Adrenal gland (tissue), 12 donors: ENCODE measurements around the gene AURKB. TPM values are rescaled to one million over a fixed set of nuclear protein-coding genes. Genes with fewer than 3 reads are reported as not detected.

Experiments used
- DNase-seq, 7 donors: peaks; one replicate each; pipeline ENCODE4 v3.0.0-alpha.2; 2019 to 2020
- H3K27ac ChIP-seq, 5 donors: fragments of 200-600 bp; sonication (generic) in 4 of 5; 1 replicate in 3 of 5; 2 replicates in 2 of 5; pipeline versions ENCODE4 v1.5.1 to v1.8.0; 2016 to 2020; ENCODE audit warnings: mild to moderate bottlenecking in 1 of 5
- H3K27me3 ChIP-seq: fragments of 200-600 bp; 2 replicates; pipeline ENCODE4 v1.8.0; 2021
- H3K36me3 ChIP-seq, 2 donors: fragments of 200-600 bp; replicated peaks in 1 of 2; 1 replicate in 1 of 2; 2 replicates in 1 of 2; pipeline versions ENCODE4 v1.5.1 to v1.8.0; 2018 to 2022
- H3K4me1 ChIP-seq, 2 donors: fragments of 200-600 bp; replicated peaks in 1 of 2; 1 replicate in 1 of 2; 2 replicates in 1 of 2; pipeline versions ENCODE4 v1.5.1 to v1.8.0; 2018 to 2021
- H3K4me3 ChIP-seq, 4 donors: fragments of 200-600 bp; sonication (generic) in 3 of 4; one replicate each; pipeline ENCODE4 v1.5.1; 2016 to 2018
- H3K9me3 ChIP-seq, 3 donors: fragments of 200-600 bp; sonication (generic) in 1 of 3; replicated peaks in 1 of 3; 1 replicate in 2 of 3; 2 replicates in 1 of 3; pipeline versions ENCODE4 v1.5.1 to v1.8.0; 2016 to 2021
- CTCF ChIP-seq, 6 experiments: fragments of 450-650 bp in 4 of 6; fragments of 200-600 bp in 2 of 6; sonication (generic) in 1 of 6; IDR thresholded peaks; 1 replicate in 5 of 6; 2 replicates in 1 of 6; pipeline versions ENCODE4 v1.5.1 to v1.8.0; 2016 to 2021; ENCODE audit warnings: antibody characterized with exemption in 6 of 6, mild to moderate bottlenecking in 2 of 6, moderate library complexity in 1 of 6
- POLR2A ChIP-seq, 2 donors: fragments of 450-650 bp; IDR thresholded peaks; one replicate each; pipeline ENCODE4 v1.6.1; 2017; ENCODE audit warnings: antibody characterized with exemption in 2 of 2, mild to moderate bottlenecking in 2 of 2, moderate library complexity in 1 of 2
- WGBS, 4 donors: extraction: QIAGEN DNeasy Blood & Tissue Kit in 2 of 4; methylation state at CpG; one replicate each; pipeline versions ENCODE4 v1.1.5 to v1.1.7; 2013 to 2017; 5-methylcytosine and 5-hydroxymethylcytosine counted together
- intact Hi-C, 2 donors: fragments of 100-400 bp; cut with DNase I; formaldehyde crosslinking; loops; one replicate each; pipeline versions ENCODE4 v1.14.1 to v1.15.0; 2022 to 2023
- polyA plus RNA-seq, 3 donors: library from polyadenylated mRNA; stranded (reverse); fragments of 200-250 nt in 2 of 3; fragments of 350-450 nt in 1 of 3; fragmentation: Illumina TruSeq in 1 of 3; extraction: RNeasy Lipid Tissue Mini Kit (QIAGEN cat#74804) in 1 of 3; gene quantifications; one replicate each; pipeline ENCODE4 v1.2.3, GENCODE V29; 2013 to 2014
- total RNA-seq, 9 donors: library from RNA; depleted of rRNA in 4 of 9; stranded (reverse); fragments of >200 nt in 4 of 9; fragments of 120-200 nt in 1 of 9; fragmentation: NEBNext Ultra II Directional in 1 of 9; extraction: Animal tissue kit (Norgen Biotek cat#: 25700) in 1 of 9; gene quantifications; one replicate each; pipeline versions ENCODE4 v1.1.0 to v1.2.4, GENCODE V29; 2013 to 2023
- donor health status: healthy with polysubstance abuse.
- donor health status: Bipolar disorder and iron deficiency.
- donor health status: DM: yes; HTN: yes; CAD: no.
- donor health status: DM: no; HTN: no; CAD: no.
- donor health status: DM: no; HTN: no; CAD: no.
- donor health status: DM: yes; HTN: yes; CAD: no.

AURKB gene
- total and polyA plus RNA-seq, 12 donors = 1.6 to 14.3 (median 2.2) TPM

- Histone ChIP-seq H3K27me3 (no peaks in the 10 kb centered on the region), H3K4me1 (peaks cover 9 to 18% of the 10 kb centered on the region in 2 donors), H3K4me3 (no peak overlapping the region), H3K36me3 (peaks cover 0 to 27% of the 10 kb centered on the region in 2 donors), H3K9me3 (no peaks in the 10 kb centered on the region), H3K27ac (no peak overlapping the region)
- WGBS, 4 donors = 84 to 92% (median 90%) methylated on average over 25 to 26 of the region's 26 CpGs
- TF ChIP-seq CTCF (IDR thresholded peaks at IDR 0.05) (no peak), POLR2A (IDR thresholded peaks at IDR 0.05) (no peak)
- intact Hi-C loops = loop anchor here in 1 of 2 donors (5.0 kb wide), 1 partner anchor 38 kb away; no protein-coding TSS in a partner anchor
- peak in 1 of 7 donors; percentile 42 for DNase-seq
Measured at GRCh38 chr17:8224891-8225812, 14.8 kb upstream of the AURKB start.

- no peak for TF ChIP-seq POLR2A (IDR thresholded peaks at IDR 0.05)
- peak in 2 of 6 experiments; percentile 9 to 15 for TF ChIP-seq CTCF (IDR thresholded peaks at IDR 0.05)
- H3K27me3 ChIP-seq = no peaks in the 10 kb centered on the region
- WGBS, 4 donors = 8 to 14% (median 9%) methylated on average over 18 to 27 of the region's 27 CpGs
- DNase-seq = peak; percentile 65 to 81 (median 70)
- H3K9me3 ChIP-seq = no peaks in the 10 kb centered on the region
- H3K4me3 ChIP-seq = peak overlapping the region in 3 of 4 donors; percentile 35 to 78 (median 69)
- H3K36me3 ChIP-seq = peaks cover 0 to 11% of the 10 kb centered on the region in 2 donors
- H3K27ac ChIP-seq = peak overlapping the region; percentile 94 to 100 (median 98)
- peaks cover 9 to 19% of the 10 kb centered on the region in 2 donors for H3K4me1 ChIP-seq
- intact Hi-C loops = no loop called here
Measured at GRCh38 chr17:8223356-8224126, 13.2 kb upstream of the AURKB start.

- peak overlapping the region in 3 of 4 donors; percentile 35 to 78 (median 69) for H3K4me3 ChIP-seq
- H3K27me3 ChIP-seq = no peaks in the 10 kb centered on the region
- H3K4me1 ChIP-seq = peaks cover 9 to 19% of the 10 kb centered on the region in 2 donors
- intact Hi-C loops = no loop called here
- H3K9me3 ChIP-seq = no peaks in the 10 kb centered on the region
- H3K27ac ChIP-seq = peak overlapping the region; percentile 94 to 100 (median 98)
- 0% methylated on average over 24 to 49 of the region's 49 CpGs for WGBS, 4 donors
- TF ChIP-seq CTCF (IDR thresholded peaks at IDR 0.05) (no peak), POLR2A (IDR thresholded peaks at IDR 0.05) (peak; percentile 11 to 79)
- DNase-seq = peak; percentile 93 to 98 (median 96)
- peaks cover 0 to 4% of the 10 kb centered on the region in 2 donors for H3K36me3 ChIP-seq
Measured at GRCh38 chr17:8222630-8223355, 12.4 kb upstream of the AURKB start.
